Hematopoietic multipotent progenitor cell treated with erythropoietin and hydrocortisone succinate and interleukin-3 and kit ligand, for 6 days (in vitro differentiated cells): ENCODE results near the gene SDHA.
"Not testable (repeated sequence)": the region's sequence is repeated elsewhere in the genome, so short reads cannot be mapped to it uniquely, and the experiment has no call there.

ENCODE experiments used
- DNase-seq: peaks from one replicate; pipeline ENCODE4 v3.0.0-alpha.2; 2015

The SDHA gene

GRCh38 chr5:223791-224190, 5.7 kb downstream of the SDHA start:
- no peak for DNase-seq

- no peak for DNase-seq
These were observed 7.2 kb downstream of the SDHA start for GRCh38 chr5:225334-225733.

- DNase-seq: not testable (repeated sequence)
These were observed 9.3 kb downstream of the SDHA start for GRCh38 chr5:227375-227774.

- no peak for DNase-seq
These were observed 10.8 kb downstream of the SDHA start for GRCh38 chr5:228886-229285.

- DNase-seq: no peak
These were observed 12.6 kb downstream of the SDHA start for GRCh38 chr5:230711-231110.

- DNase-seq: no peak
These were observed 13.5 kb downstream of the SDHA start for GRCh38 chr5:231661-232060.

- DNase-seq: not testable (repeated sequence)
These were observed 15.3 kb downstream of the SDHA start for GRCh38 chr5:233426-233825.

- no peak for DNase-seq
These were observed 16.3 kb downstream of the SDHA start for GRCh38 chr5:234450-234849.

- not testable (repeated sequence) for DNase-seq
These were observed 17.4 kb downstream of the SDHA start for GRCh38 chr5:235527-235926.

- DNase-seq: not testable (repeated sequence)
These were observed 19.8 kb downstream of the SDHA start for GRCh38 chr5:237931-238330.

GRCh38 chr5:240550-240949, 22.4 kb downstream of the SDHA start:
- DNase-seq: not testable (repeated sequence)

GRCh38 chr5:241045-241669, 23.0 kb downstream of the SDHA start:
- DNase-seq: not testable (repeated sequence)

- not testable (repeated sequence) for DNase-seq
These were observed 25.7 kb downstream of the SDHA start for GRCh38 chr5:243683-244367.

GRCh38 chr5:245717-246116, 27.6 kb downstream of the SDHA start:
- not testable (repeated sequence) for DNase-seq

GRCh38 chr5:250396-250795, 32.3 kb downstream of the SDHA start:
- not testable (repeated sequence) for DNase-seq

- not testable (repeated sequence) for DNase-seq
These were observed 32.9 kb downstream of the SDHA start for GRCh38 chr5:251016-251415.

- DNase-seq: not testable (repeated sequence)
These were observed 33.4 kb downstream of the SDHA start for GRCh38 chr5:251538-251937.

- DNase-seq: not testable (repeated sequence)
These were observed 33.9 kb downstream of the SDHA start for GRCh38 chr5:251975-252374.

GRCh38 chr5:252546-252945, 34.4 kb downstream of the SDHA start:
- no peak for DNase-seq

GRCh38 chr5:254322-254721, 36.2 kb downstream of the SDHA start:
- not testable (repeated sequence) for DNase-seq

GRCh38 chr5:255116-255515, 37.0 kb downstream of the SDHA start:
- DNase-seq: not testable (repeated sequence)

- not testable (repeated sequence) for DNase-seq
These were observed 38.2 kb downstream of the SDHA start for GRCh38 chr5:256347-256746.

- DNase-seq: no peak
These were observed 39.0 kb downstream of the SDHA start for GRCh38 chr5:257148-257547.

- not testable (repeated sequence) for DNase-seq
These were observed 45.3 kb downstream of the SDHA start for GRCh38 chr5:263275-263974.
